RKO (cell line): ENCODE measurements around the gene NR2E1.

Experiments used
- DNase-seq: peaks from one replicate; pipeline ENCODE4 v3.0.0-alpha.2; 2016; ENCODE audit warnings: low spot score

Gene NR2E1

DNA sequence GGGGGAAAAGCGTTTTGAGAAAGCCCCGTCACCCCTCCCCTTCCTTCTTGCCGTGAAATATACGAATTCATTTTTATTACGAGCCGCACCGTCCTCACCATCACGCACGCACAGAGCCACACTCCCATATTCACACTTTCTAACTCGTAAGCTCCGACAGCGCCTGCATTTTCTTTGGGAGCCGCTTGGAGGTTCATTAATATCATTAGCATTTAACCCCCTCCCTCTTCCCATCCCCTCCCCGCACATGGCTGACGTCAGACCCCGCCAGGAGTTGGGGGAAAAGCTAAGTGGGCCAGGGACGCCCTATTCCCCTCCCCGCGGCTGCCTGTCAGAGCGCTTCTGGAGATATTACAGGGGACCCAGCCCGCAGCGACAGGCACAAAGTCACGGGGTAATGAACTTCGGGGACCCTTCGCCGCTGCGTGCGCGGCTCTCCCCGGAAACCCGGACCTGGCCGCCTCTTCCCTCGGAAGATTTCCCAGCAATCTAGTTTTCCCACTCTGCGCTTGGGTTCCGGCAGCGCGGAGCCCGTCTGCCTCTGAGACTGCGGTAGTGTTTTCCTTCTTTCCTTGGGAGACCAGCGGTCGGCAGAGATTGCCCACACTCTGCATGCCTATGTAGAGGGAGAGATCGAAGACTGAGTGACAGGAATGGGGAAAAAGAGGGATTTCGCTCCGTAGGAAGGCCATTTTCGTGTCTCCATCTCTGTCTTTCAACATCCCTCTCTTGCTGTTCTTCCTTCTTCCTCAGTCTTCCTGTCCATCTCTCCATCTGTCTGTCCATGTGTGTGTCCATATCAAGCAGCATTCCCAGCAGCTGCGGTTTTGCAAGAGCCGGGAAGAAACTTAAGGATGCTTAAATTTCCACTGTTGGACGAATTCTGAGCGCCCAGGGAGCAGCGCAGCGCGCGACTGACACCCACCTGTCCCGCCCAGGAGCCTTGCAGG lies at the start of gene NR2E1:
TSS of gene NR2E1 (plus strand) at position 309 of the 950 bp plus-strand sequence. CDS start 744 bp downstream, outside the sequence.
- DNase-seq = no peak

DNA sequence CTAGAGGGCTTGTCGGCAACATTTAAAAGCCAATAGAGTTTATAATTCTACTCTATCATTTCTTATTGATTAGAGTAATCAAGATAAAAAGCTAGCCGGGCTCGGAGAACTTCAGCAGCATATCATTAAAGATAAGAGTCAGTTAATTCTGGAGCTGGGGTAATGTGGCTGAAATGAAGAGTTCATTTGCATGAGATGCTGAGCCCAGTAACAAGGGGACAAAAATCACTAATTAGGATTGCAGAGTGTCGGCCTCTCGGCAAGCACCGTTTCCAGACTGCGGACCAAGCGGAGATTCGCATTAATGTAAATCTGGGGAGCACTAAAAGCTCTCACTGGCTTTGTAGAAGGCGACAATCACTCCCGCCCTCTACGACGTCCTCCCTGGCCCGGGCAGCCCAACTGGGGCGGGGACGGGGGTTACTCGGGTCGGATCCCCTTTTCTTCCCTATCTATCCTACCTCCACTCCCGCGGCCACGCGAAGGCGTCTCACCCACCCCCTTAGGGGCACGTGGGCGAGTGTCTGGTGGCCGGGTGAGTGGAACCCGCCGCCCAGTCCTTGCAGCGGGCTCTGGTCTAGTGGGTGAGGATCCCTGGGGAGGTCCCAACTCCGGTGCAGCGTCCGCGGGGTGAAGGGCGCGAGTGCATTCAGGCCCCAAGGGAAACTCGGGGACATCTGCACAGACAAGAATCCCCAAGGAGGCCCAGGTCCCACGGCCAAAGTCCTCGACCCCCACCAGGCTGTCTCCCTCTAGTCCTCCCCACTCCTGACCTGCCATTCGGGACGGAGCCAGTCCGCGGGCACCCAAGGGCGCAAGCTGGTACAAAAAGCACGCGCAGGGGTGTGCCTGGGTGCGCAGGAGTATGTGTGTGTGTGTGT lies 49.0 kb upstream of the NR2E1 start:
- DNase-seq = no peak

DNA sequence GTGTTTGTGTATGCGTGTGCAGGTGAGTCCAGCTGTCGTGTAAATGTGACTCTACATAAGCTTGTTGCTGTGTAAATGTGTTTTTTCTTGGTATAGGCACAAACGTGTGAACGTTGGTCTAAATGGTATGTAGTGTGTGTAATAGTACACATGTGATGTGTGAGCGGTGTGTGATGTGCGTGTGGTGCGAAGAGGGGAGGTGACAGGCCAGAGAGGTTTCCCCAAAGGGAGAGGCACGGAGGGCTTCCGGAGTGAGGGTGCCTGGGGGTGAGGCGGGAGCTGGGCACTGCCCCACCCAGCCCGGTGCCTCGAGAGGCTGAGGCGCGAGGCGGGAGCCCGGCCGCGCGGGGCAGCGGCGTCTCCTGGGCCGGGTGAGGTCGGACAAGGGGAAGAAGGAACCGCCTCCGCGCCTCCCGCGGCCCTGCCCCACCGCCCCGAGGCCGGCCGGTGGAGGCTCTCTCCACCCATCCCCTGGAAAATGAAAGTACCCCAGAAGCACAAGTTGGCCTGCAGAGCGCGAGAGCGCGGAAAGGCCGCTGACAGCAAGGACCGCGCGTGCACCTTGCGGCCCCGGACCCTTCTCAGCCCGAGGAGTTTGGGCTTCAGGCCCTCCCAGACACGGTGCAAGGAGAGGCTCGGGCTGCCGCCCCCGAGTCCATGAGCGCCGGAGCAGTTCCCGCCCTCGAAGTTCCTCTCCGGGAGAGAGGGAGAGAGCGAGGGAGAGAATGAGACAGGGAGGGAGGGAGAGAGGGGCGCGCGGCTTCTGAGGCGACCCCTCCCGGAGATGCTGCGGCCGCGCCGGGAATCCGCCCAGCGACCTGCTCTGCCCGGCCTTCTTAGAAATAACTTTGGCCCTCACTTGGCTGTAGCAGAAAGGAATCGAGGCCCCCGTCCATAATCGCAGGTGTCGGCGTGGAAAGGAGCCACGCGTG lies 48.1 kb upstream of the NR2E1 start:
- DNase-seq = no peak

GRCh38 chr6:108118359-108118724 lies 47.5 kb upstream of the NR2E1 start:
- no peak for DNase-seq

- DNase-seq = no peak
Measured at GRCh38 chr6:108118810-108119768, 46.7 kb upstream of the NR2E1 start.

DNA sequence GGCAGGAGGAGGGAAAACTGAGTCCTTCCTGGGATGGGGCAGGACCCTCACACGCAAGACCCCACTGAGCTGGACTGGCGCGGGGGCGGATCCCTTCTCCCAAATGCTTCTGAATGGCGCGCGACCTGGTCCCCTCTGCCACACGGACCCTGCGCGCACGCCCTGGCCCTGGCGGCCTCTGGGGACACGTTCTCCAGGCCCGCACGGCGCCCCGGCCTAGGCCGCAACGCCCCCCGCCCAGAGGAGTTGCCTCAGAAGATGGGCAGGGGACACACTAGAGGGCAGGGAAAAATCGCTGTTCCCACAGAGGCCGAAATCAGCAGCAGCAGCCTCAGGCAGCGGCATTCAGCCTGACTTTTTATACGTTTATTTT lies 46.1 kb upstream of the NR2E1 start:
- no peak for DNase-seq

GRCh38 chr6:108120311-108120710 lies 45.5 kb upstream of the NR2E1 start:
- no peak for DNase-seq

- no peak for DNase-seq
Measured at GRCh38 chr6:108121612-108122011, 44.2 kb upstream of the NR2E1 start.

DNA sequence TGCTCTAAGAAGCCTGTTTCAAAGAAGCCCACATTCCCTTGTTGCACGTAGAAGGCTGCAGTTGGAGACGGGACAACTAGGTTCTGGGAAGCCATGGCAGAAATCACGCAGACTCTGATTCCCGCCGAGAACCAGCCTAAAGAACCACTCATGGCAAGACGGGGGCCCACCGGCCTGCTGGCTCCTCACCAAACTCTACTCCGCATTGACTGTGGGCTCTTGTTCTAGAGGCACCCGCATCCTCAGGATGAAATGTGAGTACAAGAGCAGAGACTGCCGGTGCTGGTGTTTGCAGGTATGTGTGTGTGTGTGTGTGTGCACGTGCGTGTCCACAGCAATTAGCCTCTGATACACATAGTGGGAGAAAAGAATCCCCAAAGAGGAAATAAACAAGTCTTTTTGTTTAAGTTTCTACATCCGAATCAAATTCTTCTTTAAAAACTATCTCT lies 42.3 kb upstream of the NR2E1 start:
- DNase-seq = no peak

DNA sequence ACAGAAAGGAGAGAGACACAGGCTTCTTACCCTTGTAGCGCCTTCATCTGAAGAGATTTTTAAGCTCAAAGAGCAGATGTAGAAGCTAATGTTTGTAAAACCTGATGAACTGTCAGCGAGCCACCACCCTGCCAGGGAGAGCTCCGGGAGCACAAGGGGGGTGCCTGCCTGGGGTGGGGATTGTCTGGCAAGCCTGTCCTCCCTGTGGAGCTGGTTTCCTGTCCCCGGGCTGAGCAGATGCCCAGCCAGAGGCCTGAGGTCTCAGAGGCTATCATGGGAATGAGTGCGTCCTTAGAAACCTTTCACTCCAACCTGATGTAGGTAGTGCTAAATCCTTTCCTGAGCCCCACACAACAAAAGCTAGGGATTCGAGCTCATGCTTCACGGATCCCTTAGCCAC lies 41.9 kb upstream of the NR2E1 start:
- DNase-seq = no peak

GRCh38 chr6:108127056-108127455 lies 38.8 kb upstream of the NR2E1 start:
- no peak for DNase-seq

- DNase-seq = peak; percentile 38
Measured at GRCh38 chr6:108127826-108128225, 38.0 kb upstream of the NR2E1 start.

DNA sequence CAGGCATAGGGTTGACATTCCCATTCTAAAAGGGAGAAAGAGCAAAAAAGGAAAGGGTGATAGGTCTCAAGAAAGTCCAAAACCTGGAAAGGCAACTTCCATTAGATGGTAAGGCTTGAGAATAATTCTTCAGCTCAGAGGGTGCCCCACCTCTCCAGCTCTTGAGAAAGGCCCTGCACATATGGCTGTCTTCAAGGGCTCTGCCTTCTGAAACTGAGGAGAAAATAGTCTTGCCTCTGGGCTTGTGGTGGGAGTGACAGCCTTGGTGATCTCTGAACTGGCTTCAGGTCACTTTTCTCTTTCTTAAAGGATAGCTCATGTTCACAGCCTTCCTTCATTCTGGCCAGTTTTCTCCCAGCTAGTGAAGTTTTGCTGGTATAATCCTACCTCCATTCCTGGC lies 35.6 kb upstream of the NR2E1 start:
- DNase-seq = no peak

DNA sequence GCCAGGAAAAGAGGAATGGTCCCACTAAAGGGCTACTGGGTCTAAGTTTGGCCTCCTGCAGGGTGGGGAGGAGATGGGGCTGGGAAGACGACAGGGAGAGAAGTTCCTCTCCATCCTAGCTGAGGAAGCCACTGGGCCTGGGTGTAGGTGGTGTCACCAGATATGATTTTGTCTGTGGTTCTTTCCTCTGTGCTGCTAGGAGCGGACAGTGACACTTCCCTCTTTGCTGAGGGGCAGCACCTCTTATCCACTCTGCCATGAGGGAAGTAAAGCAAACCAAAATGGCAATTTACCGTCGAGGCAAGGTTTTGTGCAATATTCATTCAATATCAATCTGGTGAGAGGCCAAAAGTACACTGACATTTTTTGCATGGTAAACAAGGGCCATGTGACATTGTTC lies 33.0 kb upstream of the NR2E1 start:
- no peak for DNase-seq

- DNase-seq = peak; percentile 84
Measured at GRCh38 chr6:108133594-108134179, 32.1 kb upstream of the NR2E1 start.

DNA sequence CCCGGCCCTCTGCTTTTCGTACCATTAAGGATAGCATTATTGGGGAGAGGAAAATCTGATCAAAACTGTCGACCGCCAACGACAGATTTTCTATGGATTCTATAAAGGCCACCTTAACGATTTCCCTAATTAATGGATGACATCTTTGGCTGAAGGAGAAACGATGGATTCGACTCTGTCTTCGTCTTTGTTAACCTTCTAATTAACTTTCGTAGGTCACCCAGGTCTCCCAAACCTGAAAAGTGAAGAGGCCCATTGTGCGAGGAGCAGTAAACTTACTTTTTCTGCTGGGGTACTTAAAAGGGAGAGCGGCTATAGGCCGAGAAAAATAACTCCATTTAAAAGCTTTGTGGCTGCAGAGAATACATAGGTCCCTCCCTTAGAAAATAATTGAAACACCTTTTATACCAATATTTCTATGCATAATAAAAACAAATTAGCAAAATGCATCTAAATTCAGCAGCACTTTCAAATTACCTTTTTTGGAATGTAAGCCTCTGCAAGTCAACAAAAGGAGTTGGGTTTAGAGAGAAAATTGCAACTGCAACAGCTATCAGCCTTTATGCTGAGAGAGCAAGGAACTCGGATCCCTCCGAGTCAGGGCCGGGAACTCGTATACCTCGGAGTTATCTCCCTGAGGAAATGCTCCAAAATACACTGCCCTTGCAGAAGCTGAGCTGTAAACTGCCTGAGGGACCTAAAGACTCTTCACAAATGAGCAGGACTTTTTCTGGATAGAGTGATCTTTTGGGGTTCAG lies 31.4 kb upstream of the NR2E1 start:
- DNase-seq = no peak

- DNase-seq = no peak
Measured at GRCh38 chr6:108142240-108142639, 23.6 kb upstream of the NR2E1 start.

GRCh38 chr6:108145639-108146038 lies 20.2 kb upstream of the NR2E1 start:
- no peak for DNase-seq

GRCh38 chr6:108152446-108152845 lies 13.4 kb upstream of the NR2E1 start:
- no peak for DNase-seq
